ENCODE data around the gene BCHE. TPM values are rescaled to one million over a fixed set of nuclear protein-coding genes. Genes with fewer than 3 reads are reported as not detected.

BCHE gene
- total RNA-seq, 1 experiment from 2014 or later: 1.7 TPM

DNA sequence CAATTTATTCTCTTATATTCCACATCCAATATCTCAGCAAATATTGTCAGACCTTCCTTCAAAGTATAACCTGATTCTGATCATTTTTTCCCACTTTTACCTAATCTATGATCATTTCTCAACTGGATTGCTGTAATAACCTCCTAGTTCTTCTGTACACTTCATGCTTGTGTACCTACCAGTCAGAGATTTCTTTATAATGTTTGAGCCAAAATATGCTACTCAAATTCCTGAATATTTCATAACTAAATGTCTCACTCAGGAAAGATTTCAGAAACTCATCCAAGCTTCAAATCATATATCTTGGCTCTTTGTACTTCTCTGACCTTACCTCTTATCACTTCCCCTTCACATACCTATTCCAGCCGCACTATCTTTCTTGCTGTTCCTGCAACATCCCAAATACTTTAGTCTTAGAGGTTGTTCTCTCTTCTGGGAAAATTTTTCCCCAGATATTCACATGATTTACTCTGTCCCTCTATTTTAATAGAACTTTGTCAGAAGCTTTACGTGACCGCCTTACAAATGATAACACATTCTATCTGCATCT, 20.0 kb downstream of the BCHE start:
- no peaks in the 10 kb centered on the region for H3K36me3 Mint-ChIP-seq
- H3K27me3 Mint-ChIP-seq (ENCODE audit: low read depth): no peaks in the 10 kb centered on the region
- POLR2A ChIA-PET: no interaction called here
- H3K4me1 Mint-ChIP-seq: peaks cover 2% of the 10 kb centered on the region; the same call in 1 of the 2 replicates
- no peak overlapping the region; the same call in 1 of the 2 replicates for H3K27ac Mint-ChIP-seq
- no peaks in the 10 kb centered on the region for H3K9me3 Mint-ChIP-seq
- ATAC-seq: no peak
- CTCF ChIA-PET: no interaction called here
- H3K4me3 Mint-ChIP-seq: no peak overlapping the region
- no peak for TF ChIP-seq SOX15 (CRISPR knock-in tag; IDR thresholded peaks at IDR 0.05)
- TF ChIP-seq FOXP1 (CRISPR knock-in tag; IDR thresholded peaks at IDR 0.05; ENCODE audit: borderline replicate concordance): no peak
- no peak for TF ChIP-seq RORB (CRISPR knock-in tag; IDR thresholded peaks at IDR 0.05)
- TF ChIP-seq, protein P1, sequence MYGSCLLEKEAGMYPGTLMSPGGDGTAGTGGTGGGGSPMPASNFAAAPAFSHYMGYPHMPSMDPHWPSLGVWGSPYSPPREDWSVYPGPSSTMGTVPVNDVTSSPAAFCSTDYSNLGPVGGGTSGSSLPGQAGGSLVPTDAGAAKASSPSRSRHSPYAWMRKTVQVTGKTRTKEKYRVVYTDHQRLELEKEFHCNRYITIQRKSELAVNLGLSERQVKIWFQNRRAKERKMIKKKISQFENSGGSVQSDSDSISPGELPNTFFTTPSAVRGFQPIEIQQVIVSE (CRISPR knock-in tag; IDR thresholded peaks at IDR 0.05; ENCODE audit: borderline replicate concordance): no peak
- TF ChIP-seq ZNF317 (CRISPR knock-in tag; IDR thresholded peaks at IDR 0.05; ENCODE audit: borderline replicate concordance, low read depth): no peak
- no peak for TF ChIP-seq ZNF416 (CRISPR knock-in tag; IDR thresholded peaks at IDR 0.05)
- no peak for TF ChIP-seq CREB1 (CRISPR knock-in tag; IDR thresholded peaks at IDR 0.05)
- no peak for TF ChIP-seq ELF4 (CRISPR knock-in tag; IDR thresholded peaks at IDR 0.05; ENCODE audit: low read depth)
- no peak for TF ChIP-seq FOXK1 (CRISPR knock-in tag; IDR thresholded peaks at IDR 0.05)
- TF ChIP-seq, protein P2, sequence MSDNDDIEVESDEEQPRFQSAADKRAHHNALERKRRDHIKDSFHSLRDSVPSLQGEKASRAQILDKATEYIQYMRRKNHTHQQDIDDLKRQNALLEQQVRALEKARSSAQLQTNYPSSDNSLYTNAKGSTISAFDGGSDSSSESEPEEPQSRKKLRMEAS (CRISPR knock-in tag; IDR thresholded peaks at IDR 0.05): no peak
- TF ChIP-seq ZNF423 (CRISPR knock-in tag; IDR thresholded peaks at IDR 0.05): no peak
- DNase-seq (ENCODE audit: low spot score): no peak

DNA sequence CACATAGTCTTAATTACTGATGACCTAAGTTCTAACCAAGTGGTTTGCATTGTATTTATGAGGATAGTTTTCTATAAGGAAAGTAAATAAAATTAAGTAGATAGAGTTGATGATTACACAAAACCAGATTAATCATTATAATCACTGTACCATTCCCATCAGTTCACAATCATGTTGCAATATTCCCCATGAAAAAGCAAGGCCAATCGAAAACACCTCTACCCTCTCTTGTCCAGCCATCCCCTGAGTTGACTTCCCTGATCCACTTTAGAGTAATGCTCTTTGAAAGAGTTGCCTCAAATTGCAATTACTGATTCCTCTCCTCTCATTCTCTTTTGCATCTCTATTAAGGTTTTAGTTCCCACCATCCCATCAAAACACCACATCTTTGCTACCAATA, 21.0 kb downstream of the BCHE start:
- POLR2A ChIA-PET: no interaction called here
- no peaks in the 10 kb centered on the region for H3K27me3 Mint-ChIP-seq (ENCODE audit: low read depth)
- no peaks in the 10 kb centered on the region for H3K9me3 Mint-ChIP-seq
- no peak overlapping the region for H3K27ac Mint-ChIP-seq
- TF ChIP-seq ZBTB21 (CRISPR knock-in tag; IDR thresholded peaks at IDR 0.05; ENCODE audit: borderline replicate concordance): no peak
- no peak for DNase-seq (ENCODE audit: low spot score)
- no peak for ATAC-seq
- no peak overlapping the region for H3K4me3 Mint-ChIP-seq
- CTCF ChIA-PET: no interaction called here
- H3K4me1 Mint-ChIP-seq: peaks cover 2% of the 10 kb centered on the region; the same call in 1 of the 2 replicates
- no peaks in the 10 kb centered on the region for H3K36me3 Mint-ChIP-seq

DNA sequence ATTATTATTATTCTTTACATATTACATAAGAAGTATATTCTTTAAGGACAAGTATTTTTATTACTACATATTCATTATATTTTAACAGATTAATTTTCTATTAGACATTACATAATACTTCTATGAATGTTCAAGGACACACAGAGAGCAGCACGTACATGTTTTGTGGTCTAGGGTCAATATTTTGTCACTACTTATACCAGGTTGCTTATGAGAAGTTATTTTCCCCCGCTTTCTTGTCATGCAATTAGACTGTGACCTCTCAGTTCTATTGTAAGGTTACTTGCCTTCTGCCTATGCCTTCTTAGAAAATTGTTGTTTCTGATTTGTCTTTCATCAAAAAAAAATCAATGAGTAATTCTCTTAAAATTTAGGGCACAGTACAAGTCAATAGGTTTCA, 21.5 kb downstream of the BCHE start:
- H3K27me3 Mint-ChIP-seq (ENCODE audit: low read depth): no peaks in the 10 kb centered on the region
- H3K27ac Mint-ChIP-seq: no peak overlapping the region
- DNase-seq (ENCODE audit: low spot score) (no peak), ATAC-seq (no peak)
- H3K36me3 Mint-ChIP-seq: no peaks in the 10 kb centered on the region
- CTCF ChIA-PET: no interaction called here
- no peak overlapping the region for H3K4me3 Mint-ChIP-seq
- peaks cover 2% of the 10 kb centered on the region; the same call in 1 of the 2 replicates for H3K4me1 Mint-ChIP-seq
- TF ChIP-seq GTF2I (CRISPR knock-in tag; conservative IDR thresholded peaks at IDR 0.05): no peak
- no peak for TF ChIP-seq ZNF138 (CRISPR knock-in tag; conservative IDR thresholded peaks at IDR 0.05)
- TF ChIP-seq ZNF232 (CRISPR knock-in tag; IDR thresholded peaks at IDR 0.05): no peak
- TF ChIP-seq, protein P3, sequence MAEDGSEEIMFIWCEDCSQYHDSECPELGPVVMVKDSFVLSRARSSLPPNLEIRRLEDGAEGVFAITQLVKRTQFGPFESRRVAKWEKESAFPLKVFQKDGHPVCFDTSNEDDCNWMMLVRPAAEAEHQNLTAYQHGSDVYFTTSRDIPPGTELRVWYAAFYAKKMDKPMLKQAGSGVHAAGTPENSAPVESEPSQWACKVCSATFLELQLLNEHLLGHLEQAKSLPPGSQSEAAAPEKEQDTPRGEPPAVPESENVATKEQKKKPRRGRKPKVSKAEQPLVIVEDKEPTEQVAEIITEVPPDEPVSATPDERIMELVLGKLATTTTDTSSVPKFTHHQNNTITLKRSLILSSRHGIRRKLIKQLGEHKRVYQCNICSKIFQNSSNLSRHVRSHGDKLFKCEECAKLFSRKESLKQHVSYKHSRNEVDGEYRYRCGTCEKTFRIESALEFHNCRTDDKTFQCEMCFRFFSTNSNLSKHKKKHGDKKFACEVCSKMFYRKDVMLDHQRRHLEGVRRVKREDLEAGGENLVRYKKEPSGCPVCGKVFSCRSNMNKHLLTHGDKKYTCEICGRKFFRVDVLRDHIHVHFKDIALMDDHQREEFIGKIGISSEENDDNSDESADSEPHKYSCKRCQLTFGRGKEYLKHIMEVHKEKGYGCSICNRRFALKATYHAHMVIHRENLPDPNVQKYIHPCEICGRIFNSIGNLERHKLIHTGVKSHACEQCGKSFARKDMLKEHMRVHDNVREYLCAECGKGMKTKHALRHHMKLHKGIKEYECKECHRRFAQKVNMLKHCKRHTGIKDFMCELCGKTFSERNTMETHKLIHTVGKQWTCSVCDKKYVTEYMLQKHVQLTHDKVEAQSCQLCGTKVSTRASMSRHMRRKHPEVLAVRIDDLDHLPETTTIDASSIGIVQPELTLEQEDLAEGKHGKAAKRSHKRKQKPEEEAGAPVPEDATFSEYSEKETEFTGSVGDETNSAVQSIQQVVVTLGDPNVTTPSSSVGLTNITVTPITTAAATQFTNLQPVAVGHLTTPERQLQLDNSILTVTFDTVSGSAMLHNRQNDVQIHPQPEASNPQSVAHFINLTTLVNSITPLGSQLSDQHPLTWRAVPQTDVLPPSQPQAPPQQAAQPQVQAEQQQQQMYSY (CRISPR knock-in tag; IDR thresholded peaks at IDR 0.05): no peak
- no peak for TF ChIP-seq EMX1 (CRISPR knock-in tag; IDR thresholded peaks at IDR 0.05)
- TF ChIP-seq, protein P4, sequence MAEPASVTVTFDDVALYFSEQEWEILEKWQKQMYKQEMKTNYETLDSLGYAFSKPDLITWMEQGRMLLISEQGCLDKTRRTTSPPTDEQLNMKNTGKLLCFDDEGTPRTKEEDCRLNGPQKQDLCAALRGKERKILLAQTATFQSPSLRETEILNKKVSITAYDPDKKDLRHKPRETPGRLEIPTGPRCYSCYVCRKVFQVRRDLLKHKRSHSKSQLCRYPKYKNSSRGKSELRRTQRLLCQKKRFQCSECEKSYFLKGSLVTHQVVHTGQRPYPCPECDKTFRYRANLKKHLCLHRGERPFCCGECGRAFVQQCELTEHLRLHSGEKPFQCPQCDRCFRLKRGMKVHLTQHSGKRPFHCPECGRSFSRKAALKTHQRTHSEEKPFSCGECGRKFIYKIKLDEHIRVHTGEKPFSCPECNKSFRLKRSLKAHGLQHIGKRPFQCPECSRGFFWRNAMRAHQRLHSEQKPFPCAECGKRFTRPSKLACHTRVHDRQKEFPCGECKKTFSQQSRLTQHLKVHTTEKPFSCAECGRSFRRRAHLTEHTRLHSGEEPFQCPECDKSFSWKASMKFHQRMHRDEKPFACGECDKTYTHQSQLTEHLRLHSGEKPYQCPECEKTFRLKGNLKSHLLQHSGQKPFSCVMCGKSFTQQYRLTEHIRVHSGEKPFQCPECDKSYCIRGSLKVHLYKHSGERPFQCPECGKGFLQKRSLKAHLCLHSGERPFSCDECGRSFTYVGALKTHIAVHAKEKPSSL (CRISPR knock-in tag; conservative IDR thresholded peaks at IDR 0.05): no peak
- no peak for TF ChIP-seq ZNF317 (CRISPR knock-in tag; IDR thresholded peaks at IDR 0.05; ENCODE audit: borderline replicate concordance, low read depth)
- POLR2A ChIA-PET: no interaction called here
- no peaks in the 10 kb centered on the region for H3K9me3 Mint-ChIP-seq
